Neuron (in vitro differentiated cells): ENCODE data around the gene DNAH12.

ENCODE experiments used
- H2AFZ ChIP-seq: one replicate; pipeline ENCODE4 v1.6.1; 2013; ENCODE audit warnings: low read depth, mild to moderate bottlenecking, inconsistent platforms, low read length, moderate library complexity
- H3K27me3 ChIP-seq: one replicate; pipeline ENCODE4 v1.6.1; 2013; ENCODE audit warnings: low read length; ENCODE audit not compliant: insufficient read depth
- H3K36me3 ChIP-seq: one replicate; pipeline ENCODE4 v1.6.1; 2013; ENCODE audit warnings: low read length; ENCODE audit not compliant: insufficient read depth
- H3K4me1 ChIP-seq: one replicate; pipeline ENCODE4 v1.6.1; 2013; ENCODE audit warnings: low read length; ENCODE audit not compliant: insufficient read depth
- H3K4me3 ChIP-seq: 2 replicates; pipeline ENCODE4 v1.5.1; 2013; ENCODE audit warnings: mild to moderate bottlenecking, low read length, moderate library complexity
- H3K9me3 ChIP-seq: one replicate; pipeline ENCODE4 v1.6.1; 2013; ENCODE audit warnings: low read length

The DNAH12 gene, protein sequence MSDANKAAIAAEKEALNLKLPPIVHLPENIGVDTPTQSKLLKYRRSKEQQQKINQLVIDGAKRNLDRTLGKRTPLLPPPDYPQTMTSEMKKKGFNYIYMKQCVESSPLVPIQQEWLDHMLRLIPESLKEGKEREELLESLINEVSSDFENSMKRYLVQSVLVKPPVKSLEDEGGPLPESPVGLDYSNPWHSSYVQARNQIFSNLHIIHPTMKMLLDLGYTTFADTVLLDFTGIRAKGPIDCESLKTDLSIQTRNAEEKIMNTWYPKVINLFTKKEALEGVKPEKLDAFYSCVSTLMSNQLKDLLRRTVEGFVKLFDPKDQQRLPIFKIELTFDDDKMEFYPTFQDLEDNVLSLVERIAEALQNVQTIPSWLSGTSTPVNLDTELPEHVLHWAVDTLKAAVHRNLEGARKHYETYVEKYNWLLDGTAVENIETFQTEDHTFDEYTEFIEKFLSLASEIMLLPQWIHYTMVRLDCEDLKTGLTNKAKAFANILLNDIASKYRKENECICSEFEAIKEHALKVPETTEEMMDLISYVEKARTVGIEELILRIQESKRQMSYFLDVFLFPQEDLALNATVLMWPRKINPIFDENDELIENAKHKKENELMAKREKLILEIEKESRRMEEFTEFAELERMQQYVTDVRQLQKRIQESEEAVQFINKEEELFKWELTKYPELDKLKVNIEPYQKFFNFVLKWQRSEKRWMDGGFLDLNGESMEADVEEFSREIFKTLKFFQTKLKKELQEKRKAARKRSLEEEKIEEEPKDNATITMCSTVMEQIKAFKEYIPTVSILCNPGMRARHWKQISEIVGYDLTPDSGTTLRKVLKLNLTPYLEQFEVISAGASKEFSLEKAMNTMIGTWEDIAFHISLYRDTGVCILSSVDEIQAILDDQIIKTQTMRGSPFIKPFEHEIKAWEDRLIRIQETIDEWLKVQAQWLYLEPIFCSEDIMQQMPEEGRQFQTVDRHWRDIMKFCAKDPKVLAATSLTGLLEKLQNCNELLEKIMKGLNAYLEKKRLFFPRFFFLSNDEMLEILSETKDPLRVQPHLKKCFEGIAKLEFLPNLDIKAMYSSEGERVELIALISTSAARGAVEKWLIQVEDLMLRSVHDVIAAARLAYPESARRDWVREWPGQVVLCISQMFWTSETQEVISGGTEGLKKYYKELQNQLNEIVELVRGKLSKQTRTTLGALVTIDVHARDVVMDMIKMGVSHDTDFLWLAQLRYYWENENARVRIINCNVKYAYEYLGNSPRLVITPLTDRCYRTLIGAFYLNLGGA (N-terminal part only)

DNA sequence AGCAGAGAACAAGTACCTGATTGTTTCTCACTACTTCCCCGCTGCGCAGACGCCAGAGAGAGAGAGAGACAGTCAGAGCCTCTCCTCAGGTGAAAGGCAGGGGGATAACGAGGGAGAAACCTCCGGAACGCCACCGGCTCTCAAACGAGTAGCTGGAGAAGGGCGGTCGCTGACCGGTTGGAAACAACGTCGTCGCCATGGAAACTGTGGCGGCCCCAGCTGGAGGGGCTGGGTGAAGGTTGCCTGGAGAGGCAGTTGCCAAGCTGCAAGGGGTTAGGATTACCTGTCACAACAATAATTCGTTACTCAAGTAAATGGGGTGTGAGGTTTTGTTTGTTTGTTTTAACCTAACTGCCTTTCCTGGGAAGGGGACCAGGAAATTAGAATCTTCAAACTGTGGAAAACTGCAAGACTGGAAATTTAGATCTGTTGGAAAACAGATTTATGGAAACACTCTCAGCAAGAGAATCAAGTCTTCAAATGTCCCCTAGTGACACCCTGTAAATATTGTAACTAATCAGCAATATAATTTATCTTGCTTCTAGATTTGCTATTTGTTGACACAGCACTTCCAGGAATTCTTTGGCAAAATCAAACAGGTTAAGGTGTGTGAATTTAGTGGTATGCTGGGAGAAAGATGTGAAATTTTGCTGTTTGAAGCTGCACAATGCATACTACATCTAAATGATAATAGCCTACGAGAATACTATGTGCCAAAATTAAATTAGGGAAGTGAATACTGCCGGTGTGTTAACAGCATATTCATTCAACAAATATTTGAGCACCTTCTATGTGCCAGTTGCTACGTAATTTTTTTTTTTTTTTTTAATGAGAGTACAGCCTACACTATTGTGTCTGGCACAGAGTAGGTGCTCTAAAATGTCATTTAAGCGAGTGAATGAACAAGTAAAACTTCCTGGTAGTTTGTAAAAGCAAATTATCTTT, at the start of gene DNAH12:
TSS of gene DNAH12 (minus strand) at position 164 of the 945 bp plus-strand sequence. CDS start 1,474 bp downstream, outside the sequence.
- Histone ChIP-seq H3K36me3 (no peaks in the 10 kb centered on the region), H3K9me3 (no peaks in the 10 kb centered on the region), H2AFZ (peak within 1 kb of the TSS; percentile 74), H3K4me3 (peak within 1 kb of the TSS; percentile 22), H3K4me1 (peaks cover 20% of the 10 kb centered on the region), H3K27me3 (no peaks in the 10 kb centered on the region)

DNA sequence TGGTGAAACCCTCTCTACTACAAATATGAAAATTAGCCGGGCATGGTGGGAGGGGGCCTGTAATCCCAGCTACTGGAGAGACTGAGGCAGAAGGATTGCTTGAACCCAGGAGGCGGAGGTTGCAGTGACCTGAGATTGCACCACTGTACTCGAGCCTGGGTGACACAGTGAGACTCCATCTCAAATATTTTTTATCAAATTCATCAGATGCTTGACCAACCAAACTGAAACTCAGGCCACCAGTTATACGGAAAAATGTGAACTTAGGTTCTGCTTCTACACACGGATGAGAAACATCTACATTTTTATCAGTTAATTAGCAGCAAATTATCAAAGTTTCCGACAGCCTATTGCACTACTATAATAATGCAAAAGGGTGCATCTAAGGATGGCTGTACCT, 48.2 kb upstream of the DNAH12 start:
- Histone ChIP-seq H3K4me3 (no peak overlapping the region), H3K4me1 (peaks cover 17% of the 10 kb centered on the region), H3K27me3 (no peaks in the 10 kb centered on the region), H2AFZ (no peak overlapping the region), H3K36me3 (peaks cover 19% of the 10 kb centered on the region), H3K9me3 (no peaks in the 10 kb centered on the region)

DNA sequence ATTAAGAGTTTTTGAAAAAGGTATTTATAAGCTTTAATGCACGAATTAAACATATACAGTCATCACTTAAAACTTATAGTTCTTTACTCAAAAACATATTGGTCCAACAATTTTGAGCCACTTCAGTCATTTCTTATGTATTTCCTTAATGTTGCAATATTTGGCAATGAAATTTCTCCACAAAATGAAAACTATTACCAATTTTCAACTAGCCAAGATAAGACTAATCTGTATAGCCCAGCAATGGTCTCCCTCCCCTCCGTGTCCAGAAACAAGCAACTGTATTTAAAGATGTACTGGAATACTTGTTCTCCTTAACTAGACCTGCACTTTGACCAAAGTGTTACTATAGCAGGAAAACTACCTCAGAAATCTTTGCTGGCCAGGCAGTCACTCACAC, 43.8 kb upstream of the DNAH12 start:
- Histone ChIP-seq H2AFZ (no peak overlapping the region), H3K36me3 (peaks cover 17% of the 10 kb centered on the region), H3K27me3 (no peaks in the 10 kb centered on the region), H3K4me3 (no peak overlapping the region), H3K9me3 (no peaks in the 10 kb centered on the region), H3K4me1 (no peaks in the 10 kb centered on the region)

DNA sequence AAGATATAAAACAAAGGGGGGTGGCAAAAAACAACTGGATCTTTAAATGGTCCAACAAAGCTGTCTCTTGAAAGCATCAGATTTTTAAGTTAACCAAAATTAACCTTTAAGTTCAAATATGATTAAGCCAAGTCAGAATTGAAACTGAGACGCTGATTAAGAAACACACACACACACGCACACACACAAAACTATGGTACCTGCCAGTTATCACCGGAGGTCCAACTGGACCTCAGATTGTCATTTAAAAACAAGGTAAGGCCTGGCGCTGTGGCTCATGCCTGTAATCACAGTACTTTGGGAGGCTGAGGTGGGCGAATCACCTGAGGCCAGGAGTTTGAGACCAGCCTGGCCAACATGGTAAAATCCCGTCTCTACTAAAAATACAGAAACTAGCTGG, 42.6 kb upstream of the DNAH12 start:
- Histone ChIP-seq H3K27me3 (no peaks in the 10 kb centered on the region), H3K36me3 (peaks cover 18% of the 10 kb centered on the region), H3K9me3 (no peaks in the 10 kb centered on the region), H3K4me3 (no peak overlapping the region), H2AFZ (no peak overlapping the region), H3K4me1 (no peaks in the 10 kb centered on the region)

DNA sequence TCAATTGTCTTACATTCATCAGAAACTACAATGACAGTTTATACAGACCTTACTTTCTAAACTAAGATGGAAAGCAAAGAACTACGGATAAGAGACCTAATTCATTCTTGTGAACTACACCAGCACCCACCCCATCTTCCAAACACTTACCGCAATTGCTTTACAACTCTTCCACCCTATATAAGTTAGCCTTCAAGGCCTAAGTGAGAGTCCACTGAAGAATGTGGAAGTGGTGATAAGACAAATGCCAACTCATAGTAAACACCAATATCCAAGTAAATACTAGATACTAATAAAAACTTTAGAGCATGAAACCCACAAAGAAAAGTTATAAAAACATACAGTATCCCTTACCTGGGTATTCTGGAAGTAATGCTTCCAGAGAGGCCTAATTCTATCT, 39.4 kb upstream of the DNAH12 start:
- H3K36me3 ChIP-seq = peaks cover 28% of the 10 kb centered on the region
- H2AFZ ChIP-seq = no peak overlapping the region
- no peaks in the 10 kb centered on the region for H3K9me3 ChIP-seq
- H3K4me1 ChIP-seq = no peaks in the 10 kb centered on the region
- H3K27me3 ChIP-seq = no peaks in the 10 kb centered on the region
- H3K4me3 ChIP-seq = no peak overlapping the region

DNA sequence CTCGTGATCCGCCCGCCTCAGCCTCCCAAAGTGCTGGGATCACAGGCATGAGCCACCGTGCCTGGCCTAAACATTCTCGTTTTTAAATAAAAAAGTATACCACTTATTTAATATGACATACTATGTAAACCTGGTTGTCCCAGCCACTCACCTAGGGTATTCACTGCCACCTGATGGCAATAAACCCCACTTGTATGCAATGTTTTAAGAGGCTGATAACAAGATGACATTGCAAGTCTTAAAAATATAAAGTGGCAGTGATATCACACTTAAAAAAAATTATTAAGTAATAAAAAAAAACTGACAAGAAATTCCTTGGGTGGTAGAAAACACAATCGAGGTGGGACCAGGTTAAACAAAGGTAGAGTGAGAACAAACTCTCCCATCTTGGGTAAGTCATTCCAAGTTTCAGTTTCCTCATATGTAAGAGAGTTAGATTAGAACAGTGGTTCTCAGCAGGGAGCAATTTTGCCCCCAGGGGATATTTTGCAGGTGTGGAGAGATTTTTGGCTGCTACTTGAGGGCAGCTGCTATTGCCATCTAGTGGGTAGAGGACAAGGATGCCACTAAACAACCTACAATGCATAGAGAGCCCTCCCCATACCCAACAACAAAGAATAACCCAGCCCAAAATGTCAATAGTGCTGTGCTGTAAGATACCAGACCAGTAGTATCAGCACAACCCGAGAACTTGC, 38.5 kb upstream of the DNAH12 start:
- Histone ChIP-seq H3K4me3 (no peak overlapping the region), H2AFZ (no peak overlapping the region)

DNA sequence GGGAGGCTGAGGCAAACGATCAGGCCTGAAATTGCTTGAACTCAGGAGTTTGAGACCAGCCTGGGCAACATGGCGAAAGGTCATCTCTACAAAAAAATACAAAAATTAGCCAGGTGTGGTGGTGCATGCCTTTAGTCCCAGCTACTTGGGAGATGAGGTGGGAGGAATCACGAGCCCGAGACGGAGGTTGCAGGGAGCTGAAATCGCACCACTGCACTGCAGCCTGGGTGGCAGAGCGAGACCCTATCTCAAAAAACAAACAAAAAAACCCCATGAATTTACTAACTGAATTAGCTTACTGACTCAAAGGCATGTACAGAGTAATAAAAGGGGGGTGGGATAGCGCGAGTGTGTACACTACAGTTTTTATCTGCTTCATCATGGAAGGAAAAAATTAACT, 33.7 kb upstream of the DNAH12 start:
- Histone ChIP-seq H3K27me3 (no peaks in the 10 kb centered on the region), H3K9me3 (no peaks in the 10 kb centered on the region), H3K4me3 (no peak overlapping the region), H3K4me1 (no peaks in the 10 kb centered on the region), H3K36me3 (peaks cover 67% of the 10 kb centered on the region), H2AFZ (no peak overlapping the region)

More for the DNA sequence above, 38.5 kb upstream of the DNAH12 start:
- Histone ChIP-seq H3K4me1 (no peaks in the 10 kb centered on the region), H3K9me3 (no peaks in the 10 kb centered on the region), H3K27me3 (no peaks in the 10 kb centered on the region), H3K36me3 (peaks cover 36% of the 10 kb centered on the region)

DNA sequence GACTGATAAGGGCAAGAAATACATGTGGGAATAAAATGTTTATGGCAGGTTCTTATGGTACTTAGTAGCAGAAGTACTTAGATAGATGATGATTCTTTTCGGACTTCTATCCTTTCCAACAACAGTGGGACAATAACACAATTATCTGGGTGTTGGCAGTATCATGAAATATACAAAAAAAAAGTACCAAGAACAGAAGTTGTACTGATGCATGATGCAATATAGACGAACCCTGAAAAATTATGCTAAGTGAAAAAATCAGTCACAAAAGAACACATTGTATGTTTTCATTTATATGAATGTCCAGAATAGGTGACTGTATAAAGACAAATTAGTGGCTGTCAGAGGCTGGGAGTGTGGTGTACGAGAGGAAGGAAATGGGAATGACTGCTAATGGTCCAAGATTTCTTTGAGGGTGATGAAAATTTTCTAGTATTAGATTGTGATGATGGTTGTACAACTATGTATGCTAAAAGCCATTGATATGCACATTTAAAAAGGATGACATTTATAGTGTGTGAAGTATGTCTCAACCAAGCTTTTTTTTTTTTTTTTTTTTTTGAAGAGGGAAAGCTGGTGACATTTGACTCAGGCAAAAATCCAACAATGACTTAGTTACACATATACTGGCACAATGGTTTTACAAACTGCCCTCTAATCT, 32.0 kb upstream of the DNAH12 start:
- Histone ChIP-seq H3K4me1 (no peaks in the 10 kb centered on the region), H3K27me3 (no peaks in the 10 kb centered on the region), H3K4me3 (no peak overlapping the region), H3K36me3 (peaks cover 75% of the 10 kb centered on the region), H2AFZ (no peak overlapping the region), H3K9me3 (no peaks in the 10 kb centered on the region)

DNA sequence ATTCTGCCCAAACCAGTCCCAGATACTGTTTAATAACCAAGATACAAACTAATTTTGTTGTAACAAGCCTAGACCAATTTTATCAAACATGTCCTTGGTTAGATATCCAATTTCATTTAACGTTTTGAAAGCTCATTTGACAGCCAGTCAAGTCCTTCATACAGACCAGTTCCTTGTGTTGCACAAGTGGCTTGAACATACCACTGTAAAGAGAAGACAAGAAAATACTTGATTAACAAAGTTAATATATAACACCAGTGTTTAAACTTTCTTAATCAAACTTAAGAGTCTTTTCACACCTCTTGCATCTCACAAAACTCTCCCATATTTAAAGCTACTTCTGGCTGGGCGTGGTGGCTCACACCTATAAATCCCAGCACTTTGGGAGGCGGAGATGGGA, 28.0 kb upstream of the DNAH12 start:
- Histone ChIP-seq H3K4me1 (no peaks in the 10 kb centered on the region), H3K4me3 (no peak overlapping the region), H3K9me3 (no peaks in the 10 kb centered on the region), H3K36me3 (peaks cover 75% of the 10 kb centered on the region), H3K27me3 (no peaks in the 10 kb centered on the region), H2AFZ (no peak overlapping the region)

DNA sequence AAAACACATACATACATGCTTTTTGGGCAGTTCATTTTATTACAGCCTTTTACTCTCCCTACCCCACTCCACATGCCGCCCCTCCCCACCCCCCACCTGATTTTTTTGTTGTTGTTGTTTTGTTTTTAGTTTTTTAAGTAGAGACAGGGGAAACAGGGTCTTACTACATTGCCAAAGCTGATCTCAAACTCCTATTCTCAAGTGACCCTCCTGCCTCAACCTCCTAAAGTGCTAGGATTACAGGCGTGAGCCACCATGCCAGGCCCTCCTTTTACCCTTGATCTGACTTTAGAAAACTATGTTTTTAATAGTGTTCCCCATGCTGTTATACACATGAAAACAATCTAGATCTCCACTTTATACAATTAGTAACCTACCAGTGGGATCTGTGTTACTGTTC, 26.7 kb upstream of the DNAH12 start:
- H3K4me1 ChIP-seq = no peaks in the 10 kb centered on the region
- no peaks in the 10 kb centered on the region for H3K9me3 ChIP-seq
- H3K36me3 ChIP-seq = peaks cover 71% of the 10 kb centered on the region

DNA sequence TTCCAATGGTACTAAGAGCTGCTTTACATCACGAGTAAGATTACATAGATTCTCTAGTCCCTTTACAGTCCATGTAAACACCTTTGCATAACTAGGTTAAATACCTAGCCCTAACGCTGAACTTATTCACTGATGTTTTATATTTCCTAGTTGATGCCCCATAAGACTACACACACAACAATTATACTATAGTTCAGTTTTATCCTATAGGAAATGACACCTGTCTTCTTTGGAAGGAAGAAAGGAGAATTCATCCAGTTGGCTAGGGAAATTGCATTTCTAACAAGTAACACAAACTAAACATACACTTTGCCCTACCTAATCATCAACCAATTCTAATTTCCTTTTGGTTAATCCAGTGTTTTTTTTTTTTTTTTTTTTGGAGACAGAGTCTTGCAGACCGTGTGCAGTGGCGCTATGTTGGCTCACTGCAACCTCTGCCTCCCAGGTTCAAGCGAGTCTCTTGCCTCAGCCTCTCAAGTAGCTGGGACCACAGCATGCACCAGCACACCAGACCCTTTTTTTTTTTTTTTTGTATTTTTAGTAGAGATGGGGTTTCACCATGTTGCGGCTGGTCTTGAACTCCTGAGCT, 25.8 kb upstream of the DNAH12 start:
- no peaks in the 10 kb centered on the region for H3K4me1 ChIP-seq
- no peak overlapping the region for H2AFZ ChIP-seq
- no peaks in the 10 kb centered on the region for H3K9me3 ChIP-seq
- no peaks in the 10 kb centered on the region for H3K27me3 ChIP-seq
- peaks cover 65% of the 10 kb centered on the region for H3K36me3 ChIP-seq
- H3K4me3 ChIP-seq = no peak overlapping the region

More for the DNA sequence above, 26.7 kb upstream of the DNAH12 start:
- Histone ChIP-seq H3K27me3 (no peaks in the 10 kb centered on the region), H2AFZ (no peak overlapping the region), H3K4me3 (no peak overlapping the region)
